Mucosa of rectum (tissue), 2 donors: Measurements from ENCODE around the gene CCDC149.

Experiments
- H3K27ac ChIP-seq, 2 donors: one replicate each; pipeline ENCODE4 v1.7.0; 2013; ENCODE audit warnings: inconsistent platforms in 2 of 2, low read depth in 2 of 2, low read length in 2 of 2
- H3K27me3 ChIP-seq, 2 donors: one replicate each; pipeline ENCODE4 v1.7.0; 2013; ENCODE audit warnings: low read length in 2 of 2; ENCODE audit not compliant: control insufficient read depth in 2 of 2, insufficient read depth in 2 of 2
- H3K36me3 ChIP-seq, 2 donors: one replicate each; pipeline ENCODE4 v1.7.0; 2013; ENCODE audit warnings: low read length in 2 of 2; ENCODE audit not compliant: control insufficient read depth in 2 of 2, insufficient read depth in 2 of 2
- H3K4me1 ChIP-seq, 2 donors: one replicate each; pipeline ENCODE4 v1.7.0; 2013; ENCODE audit warnings: low read length in 2 of 2, mild to moderate bottlenecking in 1 of 2; ENCODE audit not compliant: control insufficient read depth in 2 of 2, insufficient read depth in 2 of 2
- H3K4me3 ChIP-seq, 2 donors: one replicate each; pipeline ENCODE4 v1.7.0; 2013; ENCODE audit warnings: low read length in 2 of 2
- H3K9ac ChIP-seq, 2 donors: one replicate each; pipeline ENCODE4 v1.7.0; 2013; ENCODE audit warnings: low read length in 2 of 2, low read depth in 1 of 2, mild to moderate bottlenecking in 1 of 2
- H3K9me3 ChIP-seq, 2 donors: one replicate each; pipeline ENCODE4 v1.7.0; 2013; ENCODE audit warnings: low read length in 2 of 2; ENCODE audit not compliant: control insufficient read depth in 2 of 2
- donor health status: healthy.
- donor health status: Normal muscosa, but diverticular disease.

Gene CCDC149

GRCh38 chr4:24774452-24774851 is 138.4 kb downstream of the CCDC149 start:
- no peak overlapping the region for H3K9ac ChIP-seq
- H3K9me3 ChIP-seq = no peaks in the 10 kb centered on the region
- H3K4me1 ChIP-seq = peaks cover 0 to 4% of the 10 kb centered on the region in 2 donors
- no peak overlapping the region for H3K4me3 ChIP-seq
- no peaks in the 10 kb centered on the region for H3K36me3 ChIP-seq
- no peak overlapping the region for H3K27ac ChIP-seq
- no peaks in the 10 kb centered on the region for H3K27me3 ChIP-seq

- Histone ChIP-seq H3K9ac (no peak overlapping the region), H3K27ac (no peak overlapping the region), H3K9me3 (no peaks in the 10 kb centered on the region), H3K4me1 (peaks cover 0 to 4% of the 10 kb centered on the region in 2 donors), H3K27me3 (no peaks in the 10 kb centered on the region), H3K4me3 (no peak overlapping the region), H3K36me3 (no peaks in the 10 kb centered on the region)
Observed at GRCh38 chr4:24772952-24773351, 139.9 kb downstream of the CCDC149 start.

GRCh38 chr4:24772061-24772705 is 140.7 kb downstream of the CCDC149 start:
- Histone ChIP-seq H3K27ac (no peak overlapping the region), H3K9me3 (no peaks in the 10 kb centered on the region), H3K4me3 (no peak overlapping the region), H3K9ac (no peak overlapping the region), H3K4me1 (peaks cover 0 to 4% of the 10 kb centered on the region in 2 donors), H3K27me3 (no peaks in the 10 kb centered on the region), H3K36me3 (no peaks in the 10 kb centered on the region)

GRCh38 chr4:24771241-24771640 is 141.6 kb downstream of the CCDC149 start:
- Histone ChIP-seq H3K9ac (no peak overlapping the region), H3K27ac (no peak overlapping the region)

GRCh38 chr4:24770667-24771066 is 142.2 kb downstream of the CCDC149 start:
- H3K4me1 ChIP-seq = peaks cover 0 to 4% of the 10 kb centered on the region in 2 donors
- H3K4me3 ChIP-seq = no peak overlapping the region
- no peak overlapping the region for H3K27ac ChIP-seq
- H3K36me3 ChIP-seq = no peaks in the 10 kb centered on the region
- H3K9me3 ChIP-seq = no peaks in the 10 kb centered on the region
- H3K27me3 ChIP-seq = no peaks in the 10 kb centered on the region
- H3K9ac ChIP-seq = no peak overlapping the region

More at GRCh38 chr4:24771241-24771640, 141.6 kb downstream of the CCDC149 start:
- H3K9me3 ChIP-seq = no peaks in the 10 kb centered on the region
- no peaks in the 10 kb centered on the region for H3K36me3 ChIP-seq
- H3K4me1 ChIP-seq = peaks cover 0 to 4% of the 10 kb centered on the region in 2 donors
- H3K4me3 ChIP-seq = no peak overlapping the region
- H3K27me3 ChIP-seq = no peaks in the 10 kb centered on the region

GRCh38 chr4:24770032-24770584 is 142.7 kb downstream of the CCDC149 start:
- Histone ChIP-seq H3K4me1 (peaks cover 0 to 4% of the 10 kb centered on the region in 2 donors), H3K9ac (no peak overlapping the region), H3K9me3 (no peaks in the 10 kb centered on the region), H3K27me3 (no peaks in the 10 kb centered on the region), H3K36me3 (no peaks in the 10 kb centered on the region), H3K4me3 (no peak overlapping the region), H3K27ac (no peak overlapping the region)

GRCh38 chr4:24769571-24769970 is 143.3 kb downstream of the CCDC149 start:
- H3K4me1 ChIP-seq = peaks cover 0 to 4% of the 10 kb centered on the region in 2 donors

GRCh38 chr4:24768604-24769003 is 144.2 kb downstream of the CCDC149 start:
- Histone ChIP-seq H3K4me3 (no peak overlapping the region), H3K27me3 (no peaks in the 10 kb centered on the region), H3K9me3 (no peaks in the 10 kb centered on the region), H3K36me3 (no peaks in the 10 kb centered on the region), H3K9ac (no peak overlapping the region), H3K27ac (no peak overlapping the region), H3K4me1 (peaks cover 0 to 4% of the 10 kb centered on the region in 2 donors)

More at GRCh38 chr4:24769571-24769970, 143.3 kb downstream of the CCDC149 start:
- Histone ChIP-seq H3K9me3 (no peaks in the 10 kb centered on the region), H3K27me3 (no peaks in the 10 kb centered on the region), H3K36me3 (no peaks in the 10 kb centered on the region), H3K9ac (no peak overlapping the region), H3K4me3 (no peak overlapping the region), H3K27ac (no peak overlapping the region)

GRCh38 chr4:24768006-24768405 is 144.8 kb downstream of the CCDC149 start:
- H3K4me3 ChIP-seq = no peak overlapping the region
- H3K27ac ChIP-seq = no peak overlapping the region
- H3K9ac ChIP-seq = no peak overlapping the region
- H3K27me3 ChIP-seq = no peaks in the 10 kb centered on the region
- H3K36me3 ChIP-seq = no peaks in the 10 kb centered on the region
- H3K9me3 ChIP-seq = no peaks in the 10 kb centered on the region
- peaks cover 0 to 4% of the 10 kb centered on the region in 2 donors for H3K4me1 ChIP-seq

GRCh38 chr4:24765376-24765988 is 147.4 kb downstream of the CCDC149 start:
- no peak overlapping the region for H3K4me3 ChIP-seq
- peaks cover 0 to 4% of the 10 kb centered on the region in 2 donors for H3K4me1 ChIP-seq
- H3K9me3 ChIP-seq = no peaks in the 10 kb centered on the region
- no peaks in the 10 kb centered on the region for H3K36me3 ChIP-seq
- no peak overlapping the region for H3K27ac ChIP-seq
- H3K9ac ChIP-seq = no peak overlapping the region
- no peaks in the 10 kb centered on the region for H3K27me3 ChIP-seq
